CD4-positive, alpha-beta T cell treated with Interleukin-2 at 100 ng/mL for 4 hours (primary cell): ENCODE results near the gene ROGDI.

Experiments used
- DNase-seq: peaks from one replicate; pipeline ENCODE4 v3.0.0-alpha.2; 2020; ENCODE audit warnings: low spot score

ROGDI gene, protein sequence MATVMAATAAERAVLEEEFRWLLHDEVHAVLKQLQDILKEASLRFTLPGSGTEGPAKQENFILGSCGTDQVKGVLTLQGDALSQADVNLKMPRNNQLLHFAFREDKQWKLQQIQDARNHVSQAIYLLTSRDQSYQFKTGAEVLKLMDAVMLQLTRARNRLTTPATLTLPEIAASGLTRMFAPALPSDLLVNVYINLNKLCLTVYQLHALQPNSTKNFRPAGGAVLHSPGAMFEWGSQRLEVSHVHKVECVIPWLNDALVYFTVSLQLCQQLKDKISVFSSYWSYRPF

DNA sequence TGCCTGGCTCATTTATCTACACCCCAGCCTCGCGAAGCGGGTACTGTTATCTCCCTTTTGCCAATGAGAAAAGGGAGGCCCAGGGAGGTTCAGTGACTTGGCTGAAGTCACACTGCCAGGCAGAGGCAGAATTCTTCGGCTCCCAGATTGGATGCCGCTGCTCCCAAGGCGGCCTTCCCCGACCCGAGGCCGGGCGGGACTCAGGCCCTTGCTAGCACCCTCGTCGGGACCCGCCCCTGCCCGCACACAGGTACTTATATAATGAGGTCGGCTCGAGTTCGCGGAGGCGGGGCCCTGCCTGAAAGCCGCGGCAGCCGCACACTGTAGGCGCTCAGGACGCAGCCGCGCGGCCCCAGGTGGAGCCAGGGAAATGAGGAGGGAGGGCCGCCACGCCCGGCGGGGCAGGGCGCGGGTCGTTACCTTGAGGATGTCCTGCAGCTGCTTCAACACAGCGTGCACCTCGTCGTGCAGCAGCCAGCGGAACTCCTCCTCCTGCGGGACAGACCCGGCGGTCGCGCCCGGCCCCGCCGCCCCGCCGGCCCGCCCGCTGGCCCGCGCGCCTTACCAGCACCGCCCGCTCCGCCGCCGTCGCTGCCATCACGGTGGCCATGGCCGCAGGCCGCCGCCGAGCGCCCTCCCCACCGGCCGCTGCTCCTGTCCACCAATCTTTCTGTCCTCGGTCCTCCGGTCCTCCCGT lies at the start of gene ROGDI:
TSS of gene ROGDI (minus strand) at position 672 of the 697 bp plus-strand sequence. CDS start at position 610, 62 bp downstream.
- peak; percentile 85 for DNase-seq

DNA sequence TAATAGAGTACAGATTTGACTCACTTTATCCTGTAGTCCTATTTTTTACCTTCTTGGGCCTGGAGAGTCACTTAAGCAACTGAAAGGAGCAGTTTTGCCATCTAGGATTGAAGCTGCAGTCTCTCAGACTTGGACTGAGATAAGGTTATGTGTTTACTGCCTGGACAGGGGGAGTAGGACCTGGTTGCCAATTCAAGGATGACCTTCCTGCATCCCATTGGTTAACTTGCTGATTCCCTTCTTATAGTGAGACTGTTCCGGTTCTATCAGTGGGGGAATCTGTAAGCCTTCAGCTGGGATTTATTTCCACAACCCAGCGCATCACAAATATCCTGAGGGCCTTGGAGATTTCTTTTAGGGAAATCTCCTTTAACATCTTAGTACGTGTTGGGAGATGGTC lies 47.8 kb upstream of the ROGDI start:
- DNase-seq, result no peak

- peak; percentile 23 for DNase-seq
These were observed 45.5 kb upstream of the ROGDI start for GRCh38 chr16:4847774-4848587.

- peak; percentile 98 for DNase-seq
These were observed 44.7 kb upstream of the ROGDI start, which contains the start of the genes GLYR1 and UBN1 for GRCh38 chr16:4846901-4847773. TSS of gene GLYR1 (minus strand) at chr16:4847288. CDS start at chr16:4847265, 23 bp downstream. TSS of gene UBN1 (plus strand) at chr16:4847481. CDS start at chr16:4852918, 5,437 bp downstream.

DNA sequence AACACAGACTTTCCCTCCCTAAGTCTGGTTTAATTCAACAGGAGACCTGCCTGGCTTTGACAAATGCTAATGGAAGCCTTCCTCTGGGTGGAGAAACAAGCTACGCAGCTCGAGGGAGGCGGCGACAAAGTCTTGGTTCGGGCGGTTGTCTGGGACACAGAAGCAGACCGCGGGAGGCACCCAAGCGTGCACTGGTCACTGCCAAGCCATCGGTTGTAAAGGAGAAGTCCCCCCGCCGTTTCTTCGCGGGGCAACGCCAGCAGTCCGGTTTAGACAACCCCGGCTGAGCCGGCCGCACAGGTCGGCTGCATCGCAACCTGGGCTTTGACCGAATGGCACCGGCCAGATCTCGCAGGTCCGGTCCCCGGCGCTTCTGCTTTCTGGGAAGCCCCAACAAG lies 44.1 kb upstream of the ROGDI start:
- peak; percentile 8 for DNase-seq

DNA sequence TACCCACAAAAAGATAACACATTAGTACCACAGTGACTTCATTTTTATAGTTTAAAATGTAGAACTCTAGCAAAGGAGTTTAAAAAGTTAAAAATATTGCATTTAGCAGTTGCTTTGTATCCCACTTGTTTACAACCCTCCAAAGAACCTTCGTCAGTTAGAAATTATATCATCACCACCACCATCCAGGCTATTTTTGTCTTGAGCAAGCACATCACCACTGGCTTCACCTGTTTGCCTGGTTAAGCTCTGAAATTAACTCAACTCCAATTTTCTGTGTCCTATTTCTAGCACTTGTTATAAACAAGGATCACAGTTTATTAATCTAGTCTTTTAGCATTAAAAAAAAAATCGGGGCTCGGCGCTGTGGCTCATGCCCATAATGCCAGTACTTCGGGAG lies 38.6 kb upstream of the ROGDI start:
- DNase-seq, result no peak

DNA sequence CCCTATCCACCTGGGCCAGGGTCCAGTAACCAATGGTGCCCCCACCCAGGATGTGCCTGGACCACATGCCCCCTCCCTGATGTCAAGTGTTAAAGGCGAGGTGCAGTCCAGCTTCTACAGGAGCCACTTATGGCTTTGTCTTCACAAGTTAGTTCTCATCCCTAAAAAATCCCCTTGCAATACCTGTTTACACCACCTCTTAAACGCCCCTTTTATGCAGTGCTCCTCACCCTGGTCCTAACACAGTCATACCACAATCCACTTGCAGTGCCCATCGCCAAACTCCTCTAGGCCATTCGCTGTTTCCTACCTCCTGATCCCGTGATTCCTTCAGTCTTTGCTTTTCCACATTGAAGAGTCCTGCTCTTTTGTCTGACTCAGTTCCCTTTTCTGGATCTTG lies 37.5 kb upstream of the ROGDI start:
- DNase-seq, result no peak

DNA sequence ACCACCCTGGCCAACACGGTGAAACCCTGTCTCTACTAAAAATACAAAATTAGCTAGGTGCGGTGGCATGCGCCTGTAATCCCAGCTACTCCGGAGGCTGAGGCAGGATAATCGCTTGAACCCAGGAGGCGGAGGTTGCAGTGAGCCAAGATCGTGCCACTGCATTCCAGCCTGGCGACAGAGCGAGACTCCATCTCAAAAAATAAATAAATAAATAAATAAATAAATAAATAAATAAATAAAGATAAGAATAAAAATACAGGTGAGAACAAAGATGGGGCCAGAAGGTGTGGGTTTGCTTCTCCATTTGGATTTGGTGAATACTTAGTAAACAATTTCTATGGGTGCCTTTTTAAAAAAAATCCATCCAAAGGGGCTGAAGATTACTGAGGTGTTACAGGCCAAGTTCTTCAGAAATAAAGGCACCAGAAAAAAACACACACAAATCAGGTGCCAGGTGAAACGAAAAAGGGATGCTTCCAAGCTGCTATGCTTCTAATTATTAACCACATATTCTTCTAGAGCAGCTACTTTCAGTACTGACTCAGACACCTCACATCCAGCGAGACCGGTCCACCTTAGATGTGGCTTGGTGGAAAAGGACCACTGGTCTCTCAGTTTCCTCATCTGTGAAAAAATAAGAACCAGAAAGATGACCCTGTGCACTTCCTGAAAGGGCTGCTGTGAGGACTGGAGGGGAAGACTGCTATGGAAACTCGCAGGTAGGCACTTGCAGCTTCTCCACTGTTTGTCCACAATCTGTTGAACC lies 35.5 kb upstream of the ROGDI start:
- no peak for DNase-seq

DNA sequence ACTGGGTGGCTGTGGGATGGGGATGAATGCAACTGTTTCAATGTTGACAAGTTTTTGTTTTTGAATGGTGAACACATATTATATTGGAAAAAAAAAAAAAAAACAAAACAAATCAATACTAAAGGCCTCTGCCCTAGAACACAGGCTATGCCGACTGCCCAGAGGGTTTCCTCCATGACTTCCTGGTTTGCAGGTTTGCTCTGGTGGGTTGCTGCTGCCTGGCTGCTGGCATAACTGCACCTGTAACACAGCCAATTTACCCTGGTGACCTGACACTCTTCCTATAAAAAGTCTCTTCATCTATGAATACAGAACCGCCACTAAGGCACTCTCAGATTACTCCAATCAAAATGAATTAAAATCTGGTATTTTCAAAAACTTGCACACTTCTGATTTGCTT lies 34.3 kb upstream of the ROGDI start:
- DNase-seq, result no peak

- no peak for DNase-seq
These were observed 31.2 kb upstream of the ROGDI start for GRCh38 chr16:4833584-4833983.

GRCh38 chr16:4832698-4833343 lies 30.4 kb upstream of the ROGDI start:
- no peak for DNase-seq

DNA sequence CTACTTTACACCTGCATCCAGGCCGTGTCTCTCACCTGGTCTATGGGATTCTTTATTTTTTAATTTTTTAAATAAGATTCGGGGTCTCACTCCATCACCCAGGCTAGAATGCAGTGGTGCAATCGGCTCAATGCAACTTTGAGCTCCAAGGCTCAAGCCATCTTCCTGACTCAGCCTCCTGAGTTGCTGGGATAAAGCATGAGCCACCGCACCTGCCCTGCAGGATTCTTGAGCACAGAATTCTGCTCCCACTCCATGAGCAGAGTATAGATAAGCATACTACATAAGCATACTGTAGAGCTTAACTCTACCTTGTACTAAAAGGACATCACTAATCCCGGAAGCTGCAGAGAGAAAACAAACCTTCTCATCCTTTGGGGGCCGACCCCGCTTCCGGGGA lies 29.2 kb upstream of the ROGDI start:
- no peak for DNase-seq

DNA sequence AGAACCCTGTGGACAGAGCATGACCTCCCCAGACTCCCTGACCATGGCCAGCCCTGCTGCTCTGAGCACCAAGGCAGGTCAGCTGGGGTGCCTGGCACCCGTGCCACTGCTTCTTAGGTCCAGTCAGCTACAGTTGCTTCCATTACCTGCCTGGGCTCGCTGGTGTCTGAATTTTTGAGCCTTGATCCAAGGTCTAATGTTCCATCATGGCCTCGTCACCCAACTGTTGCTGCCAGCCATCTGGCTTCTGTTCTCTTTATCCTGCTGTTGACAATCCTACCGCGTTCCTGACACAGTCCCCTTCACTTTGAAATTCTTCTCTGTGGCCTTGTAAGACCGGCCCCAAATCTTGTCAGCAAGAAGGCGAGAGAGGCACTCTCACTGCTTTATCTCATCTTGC lies 28.0 kb upstream of the ROGDI start:
- no peak for DNase-seq

DNA sequence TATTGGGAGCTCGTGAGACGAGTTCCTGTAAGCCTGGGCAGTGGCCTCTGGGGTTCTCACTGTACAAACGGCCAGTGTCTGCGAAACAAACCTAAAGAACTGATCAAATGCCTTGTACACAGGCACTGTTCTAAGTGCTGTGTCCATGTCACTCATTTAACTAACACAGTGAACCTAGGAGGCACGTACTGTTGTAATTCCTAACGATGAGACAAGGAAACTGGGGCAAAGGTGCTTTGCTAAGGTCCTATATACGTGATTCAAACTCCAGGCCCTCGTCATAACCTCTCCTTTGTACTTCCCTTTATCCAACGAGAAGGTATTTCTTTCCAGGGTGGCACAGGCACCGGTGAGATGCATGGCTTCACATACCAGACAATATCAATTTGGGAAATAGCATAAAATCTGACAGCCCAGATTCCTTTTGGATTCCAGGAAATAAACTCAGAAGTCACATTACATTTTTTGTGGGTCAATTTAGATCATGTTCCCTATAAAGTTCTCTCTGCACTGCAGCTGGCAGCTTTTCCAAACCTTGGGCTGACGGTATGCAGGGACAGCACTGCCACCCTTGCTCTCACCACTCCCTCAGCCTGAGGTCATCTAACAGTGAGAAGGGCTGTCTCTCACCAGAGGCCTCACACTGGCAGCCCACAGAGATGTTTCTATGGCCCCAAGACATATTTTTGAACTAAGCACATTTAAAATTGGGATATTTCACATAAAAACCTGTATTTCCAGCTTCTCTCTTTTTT lies 26.3 kb upstream of the ROGDI start:
- no peak for DNase-seq

- no peak for DNase-seq
These were observed 24.5 kb upstream of the ROGDI start for GRCh38 chr16:4826980-4827379.

DNA sequence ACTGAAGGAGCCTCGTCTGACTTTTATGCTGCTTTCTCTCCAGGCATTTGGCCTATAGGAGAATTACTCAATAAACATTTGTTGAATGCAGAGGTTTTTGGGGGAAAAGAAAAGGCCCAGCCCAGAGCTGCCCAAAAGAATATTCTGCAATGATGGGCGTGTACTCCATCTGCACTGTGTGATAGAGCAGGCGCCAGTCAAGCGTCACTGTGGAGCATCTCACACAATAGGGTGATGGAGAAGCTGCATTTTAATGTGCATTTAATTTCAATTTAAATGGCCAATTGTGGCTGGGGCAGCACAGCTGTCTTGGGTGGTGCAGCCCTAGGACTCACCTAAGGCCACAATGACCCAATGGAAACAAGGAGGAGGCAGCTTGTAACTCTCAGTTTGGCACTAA lies 24.1 kb upstream of the ROGDI start:
- no peak for DNase-seq

DNA sequence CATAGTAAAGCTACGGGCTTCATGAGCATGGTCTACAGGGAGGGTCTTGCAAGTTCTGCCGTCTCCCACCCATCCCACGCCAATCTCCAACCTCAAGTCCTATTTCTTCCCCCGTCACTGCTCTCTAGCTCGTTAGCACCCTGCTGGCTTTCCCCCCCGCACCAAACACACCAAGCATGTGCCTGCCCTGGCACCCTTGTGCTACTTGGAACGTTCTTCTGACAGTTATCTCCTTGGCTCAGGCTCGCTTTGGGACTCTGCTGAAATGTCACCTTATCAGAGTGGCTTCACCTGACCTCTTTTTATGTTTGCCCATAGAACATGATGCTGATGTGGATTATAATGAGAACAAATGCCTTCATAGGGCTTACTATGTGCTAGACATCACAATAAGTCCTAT lies 22.8 kb upstream of the ROGDI start:
- no peak for DNase-seq

DNA sequence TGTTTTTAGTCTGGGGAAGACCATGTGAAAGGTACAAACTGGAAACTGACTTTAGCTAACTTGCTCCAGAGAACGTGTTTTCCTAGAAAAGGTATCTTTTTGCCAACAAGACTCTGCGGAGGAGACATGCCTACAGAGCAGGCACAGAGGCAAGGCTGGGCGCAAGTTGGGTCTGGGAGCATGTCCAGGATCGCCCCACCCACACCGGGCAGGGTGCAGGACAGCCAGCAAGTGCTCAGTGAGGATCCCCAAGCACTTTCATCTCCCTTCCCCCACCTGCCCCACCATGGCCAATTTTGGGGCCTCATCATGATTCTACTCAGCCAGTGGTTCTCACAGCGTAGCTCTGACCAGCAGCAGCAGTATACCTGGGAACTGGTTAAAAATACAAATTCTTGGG lies 18.2 kb upstream of the ROGDI start:
- DNase-seq, result no peak

GRCh38 chr16:4814542-4815173 lies 12.2 kb upstream of the ROGDI start:
- DNase-seq, result no peak
